Smooth muscle cell (in vitro differentiated cells): ENCODE results near the gene LYL1. TPM values are rescaled to one million over a fixed set of nuclear protein-coding genes. Genes with fewer than 3 reads are reported as not detected.

ENCODE experiments used
- DNase-seq: peaks from one replicate; lab custom pipeline; 2025; ENCODE audit not compliant: unreplicated experiment; lab: John Stamatoyannopoulos, UW
- H2AFZ ChIP-seq: fragments of 200-600 bp; sonication (generic); 2 replicates; pipeline ENCODE4 v1.6.0; 2016; ENCODE audit warnings: antibody characterized with exemption, low read depth, mild to moderate bottlenecking
- H3F3A ChIP-seq: fragments of 200-600 bp; sonication (generic); 2 replicates; pipeline ENCODE4 v1.6.0; 2017; ENCODE audit warnings: antibody characterized with exemption, low read depth
- H3K27ac ChIP-seq: fragments of 200-600 bp; sonication (generic); 2 replicates; pipeline ENCODE4 v1.5.1; 2016; ENCODE audit warnings: low read depth, mild to moderate bottlenecking
- H3K27me3 ChIP-seq: fragments of 200-600 bp; sonication (generic); 2 replicates; pipeline ENCODE4 v1.6.1; 2016; ENCODE audit warnings: low read depth, mild to moderate bottlenecking
- H3K36me3 ChIP-seq: fragments of 200-600 bp; sonication (generic); 2 replicates; pipeline ENCODE4 v1.5.1; 2016; ENCODE audit warnings: low read depth
- H3K4me1 ChIP-seq: fragments of 200-600 bp; sonication (generic); 2 replicates; pipeline ENCODE4 v1.5.1; 2016; ENCODE audit warnings: low read depth
- H3K4me2 ChIP-seq: fragments of 200-600 bp; sonication (generic); 2 replicates; pipeline ENCODE4 v1.6.0; 2016; ENCODE audit warnings: mild to moderate bottlenecking
- H3K4me3 ChIP-seq: fragments of 200-600 bp; sonication (generic); 2 replicates; pipeline ENCODE4 v1.5.1; 2016; ENCODE audit warnings: mild to moderate bottlenecking
- H3K79me2 ChIP-seq: fragments of 200-600 bp; sonication (generic); 2 replicates; pipeline ENCODE4 v1.6.0; 2016; ENCODE audit warnings: low read depth, mild to moderate bottlenecking
- H3K9ac ChIP-seq: fragments of 200-600 bp; sonication (generic); 2 replicates; pipeline ENCODE4 v1.6.0; 2016; ENCODE audit warnings: low read depth
- H3K9me3 ChIP-seq: fragments of 200-600 bp; sonication (generic); replicated peaks from 2 replicates; pipeline ENCODE4 v1.5.1; 2016; ENCODE audit warnings: low read depth
- H4K20me1 ChIP-seq: fragments of 200-600 bp; sonication (generic); 2 replicates; pipeline ENCODE4 v1.6.0; 2016; ENCODE audit warnings: low read depth
- CTCF ChIP-seq: fragments of 200-600 bp; sonication (generic); IDR thresholded peaks from 2 replicates; pipeline ENCODE4 v1.5.1; 2017; ENCODE audit warnings: borderline replicate concordance, mild to moderate bottlenecking, antibody characterized with exemption; ENCODE audit not compliant: insufficient read depth, poor library complexity, severe bottlenecking
- WGBS: methylation state at CpG from one replicate; pipeline ENCODE4 v1.1.7; 2016; ENCODE audit warnings: low lambda C conversion rate; 5-methylcytosine and 5-hydroxymethylcytosine counted together
- polyA plus RNA-seq: library from polyadenylated mRNA; unstranded; fragments of >200 nt; fragmentation: Nextera tagmentation; extraction: Ambion mirVana; gene quantifications from 2 replicates; pipeline ENCODE4 v1.2.1, GENCODE V29; 2016
- total RNA-seq: library from RNA; depleted of rRNA; stranded (reverse); fragments of >200 nt; gene quantifications from 2 replicates; pipeline ENCODE4 v1.2.3, GENCODE V29; 2014

Gene LYL1
- total and polyA plus RNA-seq, 2 experiments from 2014 or later, result 2.8 to 3.2 TPM

- H3K4me1 ChIP-seq, result peaks cover 35% of the 10 kb centered on the region
- WGBS, result 45% methylated on average over 12 of the region's 12 CpGs
Measured at GRCh38 chr19:13093407-13094105, 9.1 kb downstream of the LYL1 start.

GRCh38 chr19:13092606-13093235, 9.9 kb downstream of the LYL1 start:
- H4K20me1 ChIP-seq, result peaks cover 11% of the 10 kb centered on the region
- no peak overlapping the region for H2AFZ ChIP-seq
- no peak overlapping the region for H3K9ac ChIP-seq
- no peak for DNase-seq
- no peak overlapping the region for H3K27ac ChIP-seq
- H3K27me3 ChIP-seq, result peaks cover 33% of the 10 kb centered on the region
- no peak overlapping the region for H3K4me2 ChIP-seq
- 95% methylated on average over 14 of the region's 14 CpGs for WGBS
- no peak for TF ChIP-seq CTCF
- H3F3A ChIP-seq, result peaks cover 4% of the 10 kb centered on the region
- H3K36me3 ChIP-seq, result no peaks in the 10 kb centered on the region
- no peaks in the 10 kb centered on the region for H3K79me2 ChIP-seq
- peaks cover 35% of the 10 kb centered on the region for H3K4me1 ChIP-seq
- H3K9me3 ChIP-seq, result no peaks in the 10 kb centered on the region
- no peak overlapping the region for H3K4me3 ChIP-seq

More at GRCh38 chr19:13093407-13094105, 9.1 kb downstream of the LYL1 start:
- H3K4me2 ChIP-seq, result no peak overlapping the region
- DNase-seq, result peak; percentile 36
- H3K9me3 ChIP-seq, result no peaks in the 10 kb centered on the region
- peaks cover 4% of the 10 kb centered on the region for H3F3A ChIP-seq
- no peak overlapping the region for H3K27ac ChIP-seq
- no peak overlapping the region for H3K9ac ChIP-seq
- H4K20me1 ChIP-seq, result peaks cover 11% of the 10 kb centered on the region
- no peaks in the 10 kb centered on the region for H3K36me3 ChIP-seq
- no peaks in the 10 kb centered on the region for H3K79me2 ChIP-seq
- H3K27me3 ChIP-seq, result peaks cover 41% of the 10 kb centered on the region
- H3K4me3 ChIP-seq, result no peak overlapping the region
- TF ChIP-seq CTCF, result peak; percentile 86
- no peak overlapping the region for H2AFZ ChIP-seq

GRCh38 chr19:13092158-13092543, 10.5 kb downstream of the LYL1 start:
- Histone ChIP-seq H3K4me2 (peak overlapping the region; percentile 80), H3K9ac (peak overlapping the region; percentile 64), H3K9me3 (no peaks in the 10 kb centered on the region), H3K4me1 (peaks cover 31% of the 10 kb centered on the region), H3K27ac (peak overlapping the region; percentile 67), H3K27me3 (peaks cover 27% of the 10 kb centered on the region), H2AFZ (no peak overlapping the region), H3K36me3 (no peaks in the 10 kb centered on the region), H3K4me3 (no peak overlapping the region), H3F3A (peaks cover 4% of the 10 kb centered on the region), H4K20me1 (peaks cover 8% of the 10 kb centered on the region), H3K79me2 (no peaks in the 10 kb centered on the region)
- no peak for DNase-seq
- no peak for TF ChIP-seq CTCF
- WGBS, result 93% methylated on average over 2 of the region's 2 CpGs
